Measurements from ENCODE around the gene RASSF9. TPM values are rescaled to one million over a fixed set of nuclear protein-coding genes. Genes with fewer than 3 reads are reported as not detected.

The RASSF9 gene
- 4.5 TPM for total RNA-seq
- long read RNA-seq, result 0 reads

GRCh38 chr12:85836197-85837090 lies at the start of gene RASSF9:
TSS of gene RASSF9 (minus strand) at chr12:85836409. CDS start at chr12:85836201, 208 bp downstream.
- DNase-seq (peak; percentile 81), ATAC-seq (ENCODE audit: poor library complexity) (peak; percentile 95)
- intact Hi-C loops (cut with DNase I), result no loop called here

DNA sequence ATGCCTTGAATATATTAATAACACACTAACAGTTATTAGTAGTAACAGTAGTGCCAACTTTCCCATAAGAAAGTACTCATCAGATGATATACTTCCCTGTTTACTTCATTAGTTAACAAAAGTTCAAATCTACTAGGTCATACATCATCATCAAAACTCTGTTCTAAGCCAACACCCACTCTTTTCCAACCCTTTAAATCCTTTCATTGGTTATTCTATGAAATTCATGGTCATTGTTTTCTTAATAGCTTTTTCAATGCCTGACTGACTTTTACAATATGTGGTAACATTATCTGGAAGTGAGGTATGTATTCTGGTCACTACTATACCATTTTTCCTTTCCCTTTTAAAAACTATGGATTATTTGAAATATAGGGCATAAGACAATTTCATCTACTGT lies 47.6 kb upstream of the RASSF9 start:
- DNase-seq, result no peak
- intact Hi-C loops (cut with DNase I), result no loop called here
- ATAC-seq (ENCODE audit: poor library complexity), result no peak

DNA sequence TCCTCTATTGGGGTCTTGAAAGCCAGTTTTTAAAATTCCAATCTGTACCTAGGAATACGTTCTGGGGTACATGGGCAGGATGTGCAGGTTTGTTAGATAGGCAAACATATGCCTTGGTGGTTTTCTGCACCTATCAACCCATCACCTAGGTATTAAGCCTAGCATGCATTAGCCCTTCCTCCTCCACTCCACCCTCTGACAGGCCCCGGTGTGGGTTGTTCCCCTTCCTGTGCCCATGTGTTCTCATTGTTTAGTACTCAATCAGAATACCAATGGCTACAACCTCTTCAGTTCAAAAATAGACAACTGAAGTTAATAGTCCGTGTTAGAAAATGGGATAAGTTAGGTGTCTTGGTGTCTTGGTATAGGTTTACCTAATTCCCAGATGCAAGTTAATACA lies 41.2 kb upstream of the RASSF9 start:
- intact Hi-C loops (cut with DNase I), result no loop called here
- ATAC-seq (ENCODE audit: poor library complexity) (no peak), DNase-seq (no peak)

- DNase-seq (no peak), ATAC-seq (ENCODE audit: poor library complexity) (no peak)
- intact Hi-C loops (cut with DNase I), result loop anchor here (5.0 kb wide), 1 partner anchor 397 kb away; no protein-coding TSS in a partner anchor
Observed at GRCh38 chr12:85874031-85874461, 37.8 kb upstream of the RASSF9 start, which contains the start of gene NTS. TSS of gene NTS (plus strand) at chr12:85874295. CDS start at chr12:85874404, 109 bp downstream.

- intact Hi-C loops (cut with DNase I), result loop anchor here (2.0 to 5.0 kb wide), 2 partner anchors 300 to 395 kb away; no protein-coding TSS in a partner anchor
- no peak for ATAC-seq (ENCODE audit: poor library complexity)
- no peak for DNase-seq
Observed at GRCh38 chr12:85872497-85873091, 36.4 kb upstream of the RASSF9 start.

- DNase-seq, result no peak
Observed at GRCh38 chr12:85866986-85867776, 31.0 kb upstream of the RASSF9 start.

GRCh38 chr12:85865890-85866289 lies 29.7 kb upstream of the RASSF9 start:
- intact Hi-C loops (cut with DNase I), result loop anchor here (10.0 kb wide), 1 partner anchor 161 kb away; no protein-coding TSS in a partner anchor
- peak; percentile 68 for ATAC-seq (ENCODE audit: poor library complexity)
- peak; percentile 50 for DNase-seq

More at GRCh38 chr12:85866986-85867776, 31.0 kb upstream of the RASSF9 start:
- peak; percentile 93 for ATAC-seq (ENCODE audit: poor library complexity)
- intact Hi-C loops (cut with DNase I), result loop anchor here (10.0 kb wide), 1 partner anchor 162 kb away; no protein-coding TSS in a partner anchor

GRCh38 chr12:85856966-85857365 lies 20.8 kb upstream of the RASSF9 start:
- no peak for ATAC-seq (ENCODE audit: poor library complexity)
- intact Hi-C loops (cut with DNase I), result no loop called here
- no peak for DNase-seq

- intact Hi-C loops (cut with DNase I), result no loop called here
- ATAC-seq (ENCODE audit: poor library complexity) (no peak), DNase-seq (no peak)
Observed at GRCh38 chr12:85855305-85855704, 19.1 kb upstream of the RASSF9 start.

DNA sequence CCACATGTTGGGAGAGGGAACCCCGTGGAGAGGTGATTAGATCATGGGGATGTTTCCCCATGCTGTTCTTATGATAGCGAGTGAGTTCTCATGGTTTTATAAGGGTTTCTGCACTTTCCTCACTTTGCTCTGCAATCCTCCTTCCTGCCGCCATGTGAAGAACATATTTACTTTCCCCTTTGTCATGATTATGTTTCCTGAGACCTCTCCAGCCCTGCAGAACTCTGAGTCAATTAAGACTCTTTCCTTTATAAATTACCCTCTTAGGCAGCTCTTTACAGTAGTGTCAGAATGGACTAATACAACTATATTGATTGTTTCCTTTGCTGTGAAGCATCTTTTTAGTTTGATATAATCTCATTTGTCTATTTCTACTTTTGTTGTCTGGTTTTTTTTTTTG lies 13.1 kb upstream of the RASSF9 start:
- intact Hi-C loops (cut with DNase I), result no loop called here
- ATAC-seq (ENCODE audit: poor library complexity), result no peak

DNA sequence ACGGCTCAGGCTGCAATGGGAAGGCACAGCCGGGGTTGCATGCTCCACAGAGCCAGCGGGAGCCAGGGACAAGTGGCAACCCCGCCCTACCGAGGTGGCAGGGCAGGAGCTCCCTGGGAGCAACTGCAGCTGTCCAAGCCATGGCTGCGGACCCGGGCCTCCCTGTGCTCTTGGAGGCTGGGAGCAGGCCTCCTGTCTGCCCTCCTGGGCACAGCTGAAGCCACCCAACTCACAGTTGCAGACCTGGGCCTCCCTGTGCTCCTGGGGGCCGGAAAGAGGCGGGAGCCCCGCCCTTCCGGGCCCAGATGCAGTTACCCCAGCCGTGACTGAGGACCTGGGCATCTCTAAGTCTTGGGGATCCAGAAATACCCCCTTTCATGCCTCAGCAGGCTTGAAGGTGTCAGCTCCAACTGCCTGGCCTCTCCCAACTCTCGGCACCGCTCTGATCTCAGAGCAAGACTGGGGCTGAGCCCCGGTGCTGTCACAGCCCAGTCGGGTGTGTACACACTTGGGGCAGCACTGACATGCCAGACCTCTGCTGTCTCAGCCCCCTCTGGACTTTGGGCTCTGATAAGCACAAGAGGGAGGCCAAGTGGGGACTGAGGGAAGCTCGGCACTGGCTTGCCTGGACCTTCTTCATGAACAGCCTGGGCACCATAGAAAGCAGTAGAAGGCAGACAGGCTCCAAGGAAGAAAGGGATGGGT lies 7.5 kb upstream of the RASSF9 start:
- no peak for ATAC-seq (ENCODE audit: poor library complexity)
- intact Hi-C loops (cut with DNase I), result no loop called here
- DNase-seq, result no peak

More for the DNA sequence above, 13.1 kb upstream of the RASSF9 start:
- DNase-seq, result no peak

DNA sequence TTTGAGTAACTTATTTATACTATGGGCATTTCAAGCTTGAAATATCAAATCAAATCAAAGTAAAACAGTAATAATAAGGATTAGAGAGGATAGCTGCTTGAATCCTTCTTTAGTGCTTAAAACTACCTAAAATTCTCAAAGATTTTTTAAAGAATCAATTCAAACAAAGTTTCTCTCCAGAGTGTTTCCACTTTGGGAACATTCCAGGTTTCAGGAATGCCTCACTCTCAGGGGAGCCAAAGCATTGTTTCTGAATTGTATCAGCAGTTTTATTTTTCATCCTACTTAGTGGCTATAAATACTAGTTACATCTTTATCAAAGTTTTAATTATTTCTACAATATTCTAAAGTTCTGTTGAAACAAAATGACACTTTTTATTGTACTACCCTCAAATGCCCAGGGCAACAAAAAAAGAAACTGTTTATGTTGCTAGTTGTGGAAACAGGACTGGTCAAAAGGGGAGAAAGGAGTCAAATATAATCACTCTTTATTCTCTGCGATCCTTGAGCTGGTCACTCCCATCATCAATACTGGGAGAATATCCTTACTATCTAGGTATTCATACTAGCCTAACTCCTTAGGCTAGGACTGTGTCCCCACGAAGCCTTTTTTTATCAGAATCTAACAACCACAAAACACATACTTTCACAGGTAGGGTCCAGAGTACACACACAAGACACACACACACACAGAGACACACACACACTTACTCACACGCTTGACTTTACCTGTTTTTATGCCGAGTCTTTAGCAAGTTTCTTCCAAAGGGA lies 598 bp downstream of the RASSF9 start:
- DNase-seq (no peak), ATAC-seq (ENCODE audit: poor library complexity) (peak; percentile 76)
- intact Hi-C loops (cut with DNase I), result no loop called here

- no peak for DNase-seq
- no peak for ATAC-seq (ENCODE audit: poor library complexity)
- intact Hi-C loops (cut with DNase I), result no loop called here
Observed at GRCh38 chr12:85834378-85834777, 1.8 kb downstream of the RASSF9 start.

- DNase-seq (no peak), ATAC-seq (ENCODE audit: poor library complexity) (no peak)
- intact Hi-C loops (cut with DNase I), result no loop called here
Observed at GRCh38 chr12:85833579-85833978, 2.6 kb downstream of the RASSF9 start.

DNA sequence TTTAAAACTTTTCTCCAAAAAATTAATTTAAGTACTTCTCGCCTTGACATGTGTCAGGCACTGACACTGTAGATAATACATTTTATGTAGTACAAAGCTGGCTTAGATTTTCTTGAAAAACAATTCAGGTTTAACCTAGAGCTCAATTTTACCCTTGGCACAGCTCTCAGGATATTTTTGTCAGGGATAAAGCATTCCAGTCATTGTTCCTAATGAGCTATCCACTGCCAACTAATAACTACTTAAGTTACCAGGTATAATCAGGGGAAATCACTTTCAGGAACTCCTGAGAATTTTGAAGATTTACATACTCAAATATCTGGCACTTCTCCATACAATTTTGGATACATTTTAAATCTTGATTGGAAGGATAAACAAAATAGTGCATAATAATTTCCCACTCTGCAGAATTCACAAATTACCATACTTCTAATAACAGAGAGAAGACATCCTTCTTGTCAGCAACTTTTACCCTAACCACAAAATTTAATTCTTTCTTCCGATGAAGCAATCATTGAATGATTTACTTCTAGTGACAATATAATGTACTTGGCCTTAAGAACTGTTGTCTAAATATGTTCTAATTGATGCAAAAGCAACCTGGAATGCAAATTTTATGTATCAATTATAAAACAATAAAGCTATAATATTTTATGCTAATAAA lies 4.8 kb downstream of the RASSF9 start:
- no peak for ATAC-seq (ENCODE audit: poor library complexity)
- intact Hi-C loops (cut with DNase I), result no loop called here

DNA sequence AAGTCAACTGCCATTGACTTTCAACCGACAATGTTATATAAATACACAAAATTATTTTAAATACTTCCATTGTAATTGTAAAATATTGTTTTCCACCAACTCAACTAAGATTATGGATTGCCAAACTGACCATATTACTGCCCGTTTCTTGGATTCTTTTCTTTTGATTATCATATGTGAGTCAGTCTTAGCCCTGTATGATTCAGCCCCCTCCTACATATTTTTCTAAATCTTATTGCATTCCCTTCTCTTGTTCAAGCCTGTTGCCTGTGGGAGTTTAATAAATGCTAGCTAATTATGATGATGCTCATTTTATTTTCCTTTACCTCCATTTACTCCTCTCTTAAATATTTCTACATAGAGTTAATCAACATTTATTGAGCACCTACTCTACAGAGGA lies 6.8 kb downstream of the RASSF9 start:
- DNase-seq (no peak), ATAC-seq (ENCODE audit: poor library complexity) (no peak)
- intact Hi-C loops (cut with DNase I), result no loop called here

More for the DNA sequence above, 4.8 kb downstream of the RASSF9 start:
- no peak for DNase-seq

- DNase-seq (no peak), ATAC-seq (ENCODE audit: poor library complexity) (no peak)
- intact Hi-C loops (cut with DNase I), result no loop called here
Observed at GRCh38 chr12:85828576-85828975, 7.6 kb downstream of the RASSF9 start.

Data from Right ventricle myocardium superior (tissue), 1 donor.